HPDE6-E6E7 (cell line): ENCODE measurements around the gene PRSS53.

Experiments
- DNase-seq: peaks from one replicate; pipeline ENCODE4 v3.0.0; 2011; ENCODE audit warnings: missing footprints; ENCODE audit errors: extremely low spot score

The PRSS53 gene

DNA sequence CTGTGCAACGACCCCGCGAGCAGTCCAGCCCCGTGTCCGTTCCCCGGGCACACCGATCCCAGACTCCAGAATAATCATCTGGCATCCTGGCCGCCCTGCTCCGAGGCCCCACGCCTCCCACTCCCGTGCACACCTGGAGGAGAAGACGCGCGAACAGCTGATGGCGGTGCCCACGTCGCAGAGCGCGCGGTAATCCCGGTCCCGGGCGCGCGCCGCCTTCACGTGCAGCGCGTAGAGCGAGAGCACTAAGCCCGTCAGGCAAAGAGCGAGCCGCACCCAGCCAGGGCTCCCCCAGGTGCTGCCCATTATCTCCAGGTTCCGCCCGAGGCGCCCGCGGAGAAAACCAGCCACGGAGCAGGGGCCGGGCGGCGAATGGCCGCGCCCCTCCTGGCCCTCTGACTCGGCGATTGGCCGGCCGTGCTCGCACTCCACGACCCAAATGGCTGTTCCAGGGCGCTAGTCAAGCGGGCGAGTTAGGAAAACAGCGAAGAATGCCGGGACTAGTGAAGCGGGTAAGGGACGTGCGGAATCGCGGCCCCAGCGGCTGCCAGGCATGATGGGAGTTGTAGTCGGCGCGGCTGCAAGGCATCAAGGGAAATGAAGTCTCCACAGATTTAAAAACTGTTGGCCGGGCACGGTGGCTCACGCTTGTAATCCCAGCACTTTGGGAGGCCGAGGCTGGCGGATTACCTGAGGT lies 5.8 kb upstream of the PRSS53 start, which contains the start of gene VKORC1:
VKORC1 (minus strand) TSS at position 374 of the 697 bp plus-strand sequence; CDS start at position 306, 68 bp downstream.
- peak; percentile 98 for DNase-seq

DNA sequence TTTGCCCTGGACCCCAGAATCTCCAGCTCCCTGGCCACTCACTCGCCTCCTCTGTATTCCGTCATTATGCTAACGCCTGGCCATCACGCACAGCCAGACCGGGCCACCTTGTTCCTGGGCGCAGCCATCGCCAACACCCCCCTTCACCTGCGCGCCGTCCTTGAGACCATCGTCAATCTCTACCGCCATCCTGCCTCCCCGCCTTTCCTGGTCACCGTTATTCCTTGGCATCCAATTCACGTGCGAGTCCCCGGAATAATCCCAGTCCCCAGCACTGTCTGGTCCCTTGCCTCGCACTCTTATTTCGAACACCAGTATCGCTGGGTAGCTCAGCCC lies 5.3 kb upstream of the PRSS53 start:
- DNase-seq, result no peak

DNA sequence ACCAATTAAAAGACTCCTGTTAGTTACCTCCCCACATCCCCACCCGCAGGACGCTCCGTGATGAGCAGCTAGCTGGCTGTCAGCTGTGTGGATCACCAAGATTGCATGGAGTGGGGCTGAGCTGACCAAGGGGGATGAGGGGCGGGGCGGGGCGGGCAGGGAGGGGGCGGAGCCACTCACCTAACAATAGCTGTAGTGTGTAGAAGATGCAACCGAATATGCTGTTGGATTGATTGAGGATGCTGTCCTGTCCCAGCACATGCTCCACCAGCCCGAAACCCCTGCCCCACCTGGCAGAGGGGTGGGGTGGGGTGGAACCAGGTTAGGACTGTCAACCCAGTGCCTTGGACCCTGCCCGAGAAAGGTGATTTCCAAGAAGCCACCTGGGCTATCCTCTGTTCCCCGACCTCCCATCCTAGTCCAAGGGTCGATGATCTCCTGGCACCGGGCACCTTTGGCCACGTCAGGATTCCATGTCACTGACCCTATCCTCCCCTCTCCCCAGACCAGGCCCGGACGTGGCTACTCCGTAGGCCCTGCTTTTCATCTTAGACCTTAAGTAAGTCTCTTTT lies 4.5 kb upstream of the PRSS53 start:
- DNase-seq, result peak; percentile 42

DNA sequence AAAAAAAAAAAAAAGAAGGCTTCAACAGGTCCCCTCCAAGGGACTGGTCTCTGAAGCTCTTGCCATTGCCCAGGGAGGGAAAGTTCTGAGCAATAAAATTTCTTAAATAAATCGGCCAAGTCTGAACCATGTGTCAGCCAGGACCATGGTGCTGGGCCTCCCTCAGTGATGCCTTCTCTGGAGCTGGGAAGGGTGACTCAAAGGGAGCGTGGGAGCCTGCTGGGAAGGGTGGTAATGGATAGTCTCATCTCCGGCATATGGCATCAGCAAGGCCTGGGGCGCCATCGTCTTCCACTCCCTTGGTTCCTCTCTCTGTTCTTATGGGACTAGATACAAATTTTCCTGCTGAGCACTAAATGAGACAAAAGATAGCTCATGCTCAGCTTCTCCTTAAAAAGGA lies 3.6 kb upstream of the PRSS53 start:
- no peak for DNase-seq

DNA sequence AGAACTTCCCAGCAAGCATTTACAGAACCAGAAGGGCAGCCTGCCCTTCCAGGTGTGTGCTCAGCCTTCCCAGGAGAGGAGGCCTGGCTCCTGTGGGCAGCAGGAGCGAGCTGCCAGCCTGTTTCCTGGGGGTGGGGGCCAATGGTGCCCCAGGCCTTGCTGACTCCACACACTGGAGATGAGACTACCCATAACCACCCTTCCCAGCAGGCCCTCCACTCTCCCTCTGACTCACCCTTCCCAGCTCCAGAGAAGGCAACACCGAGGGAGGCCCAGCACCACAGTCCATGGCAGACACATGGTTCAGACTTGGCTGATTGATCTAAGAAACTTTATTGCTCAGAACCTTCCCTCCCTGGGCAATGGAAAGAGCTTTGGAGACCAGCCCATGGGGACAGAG lies 1.8 kb upstream of the PRSS53 start:
- DNase-seq, result no peak

DNA sequence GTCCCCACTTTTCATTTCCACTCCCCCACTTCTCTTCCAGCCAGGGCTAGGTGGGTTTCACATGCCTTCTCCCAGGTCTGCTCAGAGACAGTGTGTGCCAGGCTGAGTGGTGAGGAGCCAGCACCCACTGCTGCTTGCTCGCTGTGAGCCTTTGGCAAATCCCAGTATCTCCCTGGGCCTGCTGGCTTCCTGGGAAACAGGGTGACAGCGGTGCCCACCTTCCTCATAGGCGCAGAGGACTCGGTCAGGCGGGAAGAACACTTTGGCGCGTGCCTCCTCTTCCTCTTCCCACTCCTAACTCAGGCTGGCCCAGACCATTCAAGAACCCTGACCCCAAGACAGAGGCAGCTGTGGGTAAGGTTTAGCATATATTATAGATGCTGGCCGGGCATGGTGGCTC lies 456 bp upstream of the PRSS53 start:
- DNase-seq, result no peak

DNA sequence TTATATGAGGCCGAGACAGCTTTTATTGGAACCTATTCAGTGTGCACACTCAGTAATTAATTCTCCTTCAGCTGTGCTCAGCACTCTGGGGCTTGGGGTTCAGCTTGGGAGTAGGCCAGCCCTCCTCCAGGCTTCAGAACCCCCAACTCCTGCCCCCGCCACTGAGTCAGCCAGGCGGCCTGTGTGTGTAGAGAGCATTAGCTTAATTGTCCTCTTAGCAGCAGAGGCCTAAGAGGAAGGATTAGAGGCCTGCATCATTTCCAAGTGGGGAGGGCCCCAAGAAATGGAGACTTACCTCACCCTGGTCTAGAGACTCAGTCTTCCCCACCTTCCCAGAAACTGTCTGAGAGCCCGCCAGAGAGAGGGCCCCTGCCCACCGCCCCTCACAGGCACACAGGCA lies 772 bp downstream of the PRSS53 start:
- no peak for DNase-seq

DNA sequence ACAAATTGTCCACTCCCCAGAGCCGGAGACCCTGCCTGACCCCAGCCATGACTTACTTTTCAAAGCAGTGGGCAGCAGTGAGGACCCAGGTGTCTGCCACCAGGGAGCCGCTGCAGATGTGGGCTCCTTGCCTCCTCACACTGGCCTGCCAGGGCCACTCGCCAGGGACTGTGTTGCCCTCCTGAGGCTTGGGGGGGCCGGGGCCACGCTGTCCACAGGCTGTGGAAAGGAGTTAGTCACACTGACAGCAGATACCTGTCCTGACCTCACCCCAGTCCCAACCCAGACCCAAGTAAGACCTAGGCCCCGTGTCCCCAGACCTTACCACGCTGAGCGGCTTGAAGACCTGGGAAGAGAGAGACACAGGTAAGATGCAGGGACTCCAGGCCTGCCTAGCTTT lies 1.3 kb downstream of the PRSS53 start:
- DNase-seq, result no peak

DNA sequence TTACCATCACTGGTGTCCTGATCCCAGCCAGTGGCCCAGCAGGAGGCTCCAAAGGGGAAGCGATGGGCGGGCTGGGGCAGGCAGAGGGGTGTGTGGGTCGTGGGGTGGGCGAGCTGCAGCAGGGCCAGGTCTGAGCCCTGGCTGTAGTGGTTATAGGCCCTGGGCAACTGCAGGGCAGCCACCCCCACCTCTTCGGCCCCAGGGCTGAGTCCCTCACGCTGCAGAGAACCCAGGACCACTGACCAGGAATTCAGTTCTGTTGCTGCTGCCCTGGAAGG lies 2.2 kb downstream of the PRSS53 start:
- no peak for DNase-seq

DNA sequence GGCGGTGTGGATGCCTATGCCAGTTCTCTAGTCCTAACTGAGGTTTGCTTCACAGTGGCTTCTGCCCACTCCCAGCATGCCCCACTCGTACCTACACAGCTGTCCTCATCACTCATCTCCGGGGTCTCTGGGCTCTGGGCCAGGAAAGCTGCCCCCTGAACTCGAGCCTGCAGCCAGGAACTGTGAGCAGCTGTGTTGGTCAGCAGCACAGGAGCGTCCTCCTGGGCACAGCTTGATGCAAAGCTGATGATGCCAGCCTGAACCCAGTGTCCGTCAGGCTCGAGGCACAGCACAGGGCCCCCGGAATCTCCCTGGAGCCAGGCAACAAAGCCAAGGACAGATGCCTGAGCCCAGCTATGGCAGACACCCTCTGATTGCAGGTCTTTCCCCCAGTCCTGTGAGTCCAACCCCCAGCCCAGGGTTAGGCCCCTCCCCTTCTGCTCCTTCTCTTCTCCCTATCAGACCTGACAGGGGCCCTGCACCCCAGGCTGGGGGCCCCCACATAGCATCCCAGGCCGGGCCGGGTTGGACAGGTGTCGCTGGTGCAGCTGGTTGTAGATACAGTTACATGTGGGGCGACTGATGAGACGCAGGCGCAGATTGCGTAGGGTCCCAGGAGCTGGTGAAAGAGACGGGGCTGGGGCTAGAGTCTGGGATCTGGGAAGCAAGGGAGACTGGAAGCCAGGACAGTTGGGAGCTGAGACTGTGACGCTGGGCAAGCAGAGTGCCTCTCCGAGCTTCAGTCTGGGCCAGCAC lies 2.7 kb downstream of the PRSS53 start:
- no peak for DNase-seq

DNA sequence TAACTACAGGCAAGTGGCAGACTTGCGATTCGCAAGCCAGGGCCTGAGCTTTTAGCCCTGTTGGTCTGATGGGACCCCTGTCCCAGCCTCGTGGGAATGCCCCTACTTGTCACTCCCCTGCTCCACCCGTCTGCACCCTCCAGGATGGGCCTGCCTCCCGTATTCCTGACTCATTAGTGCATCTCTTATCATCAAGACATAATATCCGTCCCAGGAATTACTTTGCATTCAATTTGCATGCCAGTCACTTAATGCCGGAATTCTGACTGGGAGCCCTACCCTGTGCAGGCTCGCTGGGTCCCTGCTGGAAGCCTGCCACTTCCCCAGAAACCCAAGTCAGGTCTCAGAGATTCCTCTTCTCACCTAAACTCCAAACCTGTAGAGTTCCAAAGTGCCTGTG lies 3.3 kb downstream of the PRSS53 start:
- DNase-seq, result no peak

DNA sequence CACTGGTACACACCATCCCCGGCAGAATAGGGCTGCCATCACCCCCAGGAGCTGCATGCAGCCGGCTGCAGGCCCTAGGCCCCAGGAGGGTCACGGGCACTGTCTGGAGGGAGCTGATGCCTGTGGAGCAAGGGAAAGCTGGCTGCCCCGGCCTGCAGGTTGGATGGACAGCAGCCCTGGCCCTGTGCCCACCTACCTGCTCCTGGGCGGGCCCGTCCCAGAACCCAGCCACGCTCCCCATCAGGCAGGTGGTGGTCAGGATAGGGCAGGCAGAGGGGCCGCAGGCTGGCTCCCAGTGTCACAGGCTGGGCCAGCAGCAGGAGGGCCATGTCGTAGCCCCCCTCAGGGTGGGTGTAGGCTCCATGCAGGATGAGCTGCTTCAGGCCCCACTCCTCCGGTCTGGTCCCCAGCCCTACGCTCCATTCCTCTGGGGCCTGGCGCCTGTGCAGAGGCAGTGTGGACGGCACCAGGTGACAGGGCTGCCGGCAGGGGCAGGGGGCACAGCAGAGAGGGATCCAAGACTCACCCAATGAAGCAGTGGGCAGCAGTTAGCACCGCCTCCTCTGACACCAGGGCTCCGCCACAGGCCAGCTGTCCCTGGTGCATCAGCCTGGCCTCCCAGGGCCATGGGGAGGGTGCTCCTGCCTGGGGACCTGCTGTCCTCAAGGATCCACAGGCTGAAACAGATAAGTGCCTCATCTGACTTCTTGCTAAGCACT lies 4.0 kb downstream of the PRSS53 start:
- no peak for DNase-seq

DNA sequence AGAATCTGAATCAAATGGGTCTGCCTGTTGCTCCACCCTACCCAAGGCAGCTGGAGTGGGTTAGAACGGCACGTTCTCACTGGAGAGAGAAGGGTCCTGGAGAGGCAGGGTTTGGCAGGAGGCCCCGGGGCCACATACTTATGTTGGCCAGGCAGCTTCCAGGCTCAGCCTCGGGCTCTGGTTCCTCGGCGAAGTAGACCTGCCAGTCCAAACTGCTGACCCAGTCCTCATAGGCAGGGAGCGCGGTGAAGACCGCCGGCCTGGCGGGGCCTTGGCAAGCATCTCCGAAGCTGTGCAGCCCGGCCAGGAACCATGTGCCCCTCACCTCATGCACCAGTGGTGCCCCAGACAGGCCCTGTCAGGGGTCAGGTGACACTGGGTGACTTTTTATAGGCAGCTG lies 4.8 kb downstream of the PRSS53 start:
- no peak for DNase-seq

DNA sequence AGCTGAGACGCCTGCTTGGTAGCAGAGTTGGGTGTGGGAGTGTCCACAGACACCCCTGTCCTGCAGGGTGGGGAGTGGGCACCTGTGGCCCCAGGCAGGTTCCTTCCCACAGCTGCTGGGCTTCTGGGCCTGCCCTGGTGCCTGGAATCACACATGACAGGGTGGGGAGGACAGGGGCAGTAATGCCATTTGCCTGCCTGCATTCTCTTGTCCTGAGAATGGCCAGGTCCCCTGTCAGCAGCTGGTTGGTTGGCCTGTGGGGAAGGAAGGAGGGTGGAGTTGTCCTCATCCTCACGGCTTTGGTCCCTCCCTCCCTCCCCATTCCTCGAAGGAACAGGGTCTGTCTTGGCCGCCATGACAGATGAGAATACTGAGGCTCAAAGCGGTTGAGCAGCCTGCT lies 5.2 kb downstream of the PRSS53 start:
- DNase-seq, result no peak

DNA sequence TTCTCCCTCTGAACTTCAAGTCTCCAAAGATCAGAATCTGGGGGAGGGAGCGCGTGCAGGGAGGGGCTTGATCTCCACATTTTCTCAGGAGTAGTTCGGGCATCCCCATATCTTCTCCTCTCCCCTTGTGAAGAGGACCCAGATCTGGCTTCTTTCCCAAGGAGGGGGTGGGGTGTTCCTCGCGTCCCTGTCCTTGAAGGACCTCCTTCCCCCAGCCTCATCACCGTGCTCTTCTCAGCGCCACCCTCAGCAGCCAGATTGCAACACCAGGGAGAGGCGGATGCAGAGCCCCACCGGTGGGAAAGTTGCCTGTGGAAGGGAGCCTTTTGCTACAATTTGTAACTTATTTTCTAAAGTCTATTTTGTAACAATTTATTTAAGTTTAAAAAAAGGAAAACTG lies 5.7 kb downstream of the PRSS53 start:
- no peak for DNase-seq

DNA sequence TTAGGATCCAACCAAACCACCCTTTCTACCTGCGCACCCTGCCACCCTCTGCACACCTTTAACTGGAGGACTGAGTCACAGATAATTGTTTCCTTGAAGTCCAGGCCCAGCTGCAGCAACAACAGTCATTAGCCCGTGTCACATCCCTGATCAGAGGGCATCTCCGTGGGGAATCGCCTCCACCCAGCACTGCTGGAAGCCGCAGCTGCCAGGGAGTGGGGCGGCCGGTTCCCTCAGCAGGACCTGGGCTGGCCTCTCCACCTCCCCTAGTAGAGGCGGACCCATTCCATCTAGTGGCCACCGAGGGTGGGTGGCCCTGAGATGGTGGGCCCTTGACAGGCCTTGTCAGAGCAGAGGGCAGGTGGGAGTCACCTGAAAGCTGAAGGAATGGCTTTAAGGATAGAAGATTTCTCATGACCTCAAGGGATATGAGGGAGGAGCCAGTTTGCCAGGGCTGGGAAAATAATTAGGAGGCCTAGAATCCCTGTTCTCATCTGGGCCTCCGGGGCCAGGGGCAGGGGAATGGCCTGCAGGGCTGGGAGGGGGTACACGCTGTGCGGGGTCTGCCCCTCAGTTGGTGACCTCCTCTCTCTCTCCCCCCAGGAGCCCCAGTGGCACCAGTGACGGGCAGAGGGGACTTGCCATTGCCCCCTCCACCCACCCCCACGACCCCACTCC lies 6.2 kb downstream of the PRSS53 start:
- DNase-seq, result no peak

DNA sequence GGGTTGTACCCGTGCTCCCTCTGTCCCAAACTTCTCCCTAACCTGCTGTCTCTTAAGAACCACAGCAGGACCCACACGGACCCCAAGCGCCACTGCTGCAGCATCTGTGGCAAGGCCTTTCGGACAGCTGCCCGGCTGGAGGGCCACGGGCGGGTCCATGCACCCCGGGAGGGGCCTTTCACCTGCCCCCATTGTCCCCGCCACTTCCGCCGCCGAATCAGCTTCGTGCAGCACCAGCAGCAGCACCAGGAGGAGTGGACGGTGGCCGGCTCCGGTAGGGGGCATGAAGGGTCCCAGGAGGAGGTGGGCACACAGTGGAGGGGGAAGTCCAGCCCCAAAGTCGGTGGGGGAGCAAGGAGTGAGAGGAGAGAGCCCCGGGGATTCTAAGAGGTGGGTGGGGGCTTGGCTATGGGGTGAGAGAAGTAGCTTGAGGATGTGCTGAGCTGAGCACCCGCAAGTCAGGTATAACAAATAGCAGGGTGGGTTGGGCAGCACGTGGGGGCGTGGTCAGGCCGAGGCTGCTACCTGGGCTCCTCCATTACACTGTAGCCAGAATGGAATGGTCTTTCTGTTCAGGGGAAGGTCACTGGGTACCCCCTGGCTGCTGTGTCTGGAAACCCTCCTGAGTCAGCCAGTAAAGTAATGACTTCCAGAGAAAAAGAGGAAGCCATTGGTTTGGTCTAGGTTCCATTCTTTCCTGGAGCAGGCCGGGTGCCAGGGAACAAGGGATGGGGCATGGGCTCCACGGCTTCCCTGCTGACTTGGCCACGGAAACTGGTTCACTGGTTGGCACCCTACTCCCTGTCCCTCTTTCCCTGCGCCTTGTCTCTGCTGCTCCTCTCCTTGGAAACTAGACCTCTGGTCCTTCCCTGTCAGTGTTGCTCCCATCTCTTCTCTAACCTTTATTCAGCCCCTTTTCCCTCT lies 7.1 kb downstream of the PRSS53 start:
- no peak for DNase-seq

DNA sequence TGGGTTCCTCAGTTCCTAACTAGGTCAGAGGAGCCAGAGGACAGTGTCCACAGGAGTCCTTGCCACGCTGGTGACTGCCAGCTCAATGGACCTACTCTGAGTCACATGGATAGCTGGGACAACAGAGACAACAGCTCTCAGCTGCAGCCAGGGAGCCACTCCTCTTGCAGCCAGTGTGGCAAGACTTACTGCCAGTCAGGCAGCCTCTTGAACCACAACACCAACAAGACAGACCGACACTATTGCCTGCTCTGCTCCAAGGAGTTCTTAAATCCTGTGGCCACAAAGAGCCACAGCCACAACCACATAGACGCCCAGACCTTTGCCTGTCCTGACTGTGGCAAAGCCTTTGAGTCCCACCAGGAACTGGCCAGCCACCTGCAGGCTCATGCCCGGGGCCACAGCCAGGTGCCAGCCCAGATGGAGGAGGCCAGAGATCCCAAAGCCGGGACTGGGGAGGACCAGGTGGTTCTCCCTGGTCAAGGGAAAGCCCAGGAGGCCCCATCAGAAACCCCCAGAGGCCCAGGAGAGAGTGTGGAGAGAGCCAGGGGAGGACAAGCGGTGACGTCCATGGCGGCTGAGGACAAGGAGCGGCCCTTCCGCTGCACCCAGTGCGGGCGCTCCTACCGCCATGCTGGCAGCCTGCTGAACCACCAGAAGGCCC lies 7.9 kb downstream of the PRSS53 start:
- DNase-seq, result no peak

DNA sequence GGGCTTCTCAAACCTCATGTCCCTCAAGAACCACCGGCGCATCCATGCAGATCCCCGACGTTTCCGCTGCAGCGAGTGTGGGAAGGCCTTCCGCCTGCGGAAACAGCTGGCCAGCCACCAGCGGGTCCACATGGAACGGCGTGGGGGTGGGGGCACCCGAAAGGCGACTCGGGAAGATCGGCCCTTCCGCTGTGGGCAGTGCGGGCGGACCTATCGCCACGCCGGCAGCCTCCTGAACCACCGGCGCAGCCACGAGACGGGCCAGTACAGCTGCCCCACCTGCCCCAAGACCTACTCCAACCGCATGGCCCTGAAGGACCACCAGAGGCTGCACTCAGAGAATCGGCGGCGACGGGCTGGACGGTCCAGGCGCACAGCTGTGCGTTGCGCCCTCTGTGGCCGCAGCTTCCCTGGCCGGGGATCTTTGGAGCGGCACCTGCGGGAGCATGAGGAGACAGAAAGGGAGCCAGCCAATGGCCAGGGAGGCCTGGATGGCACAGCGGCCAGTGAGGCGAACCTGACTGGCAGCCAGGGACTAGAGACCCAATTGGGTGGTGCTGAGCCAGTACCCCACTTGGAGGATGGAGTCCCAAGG lies 8.6 kb downstream of the PRSS53 start:
- no peak for DNase-seq

DNA sequence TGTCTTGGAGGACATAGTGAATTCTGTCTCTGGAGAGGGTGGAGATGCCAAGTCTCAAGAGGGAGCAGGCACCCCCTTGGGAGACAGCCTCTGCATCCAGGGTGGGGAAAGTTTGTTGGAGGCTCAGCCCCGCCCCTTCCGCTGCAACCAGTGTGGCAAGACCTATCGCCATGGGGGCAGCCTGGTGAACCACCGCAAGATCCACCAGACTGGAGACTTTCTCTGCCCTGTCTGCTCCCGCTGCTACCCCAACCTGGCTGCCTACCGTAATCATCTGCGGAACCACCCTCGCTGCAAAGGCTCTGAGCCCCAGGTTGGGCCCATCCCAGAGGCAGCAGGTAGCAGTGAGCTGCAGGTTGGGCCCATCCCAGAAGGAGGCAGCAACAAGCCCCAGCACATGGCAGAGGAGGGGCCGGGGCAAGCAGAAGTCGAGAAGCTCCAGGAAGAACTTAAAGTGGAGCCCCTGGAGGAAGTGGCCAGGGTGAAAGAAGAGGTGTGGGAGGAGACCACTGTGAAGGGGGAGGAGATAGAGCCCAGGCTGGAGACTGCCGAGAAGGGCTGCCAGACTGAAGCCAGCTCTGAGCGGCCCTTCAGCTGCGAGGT lies 9.3 kb downstream of the PRSS53 start:
- no peak for DNase-seq
